ENCODE data around the gene CASP12. TPM values are rescaled to one million over a fixed set of nuclear protein-coding genes. Genes with fewer than 3 reads are reported as not detected.

The CASP12 gene
- total RNA-seq, 5 donors from 2014 or later (not counting 1 experiment from before 2014, with no cell fraction given): not detected

GRCh38 chr11:104916442-104916841 is 18.2 kb upstream of the CASP12 start:
- ChIA-PET CTCF (interaction anchor here in 1 of 2 donors (1.2 kb wide), 1 partner anchor 9 kb away, joined by 4 read pairs; no protein-coding TSS in a partner anchor), POLR2A (interaction anchor here in 1 of 2 donors (0.6 kb wide), 1 partner anchor 117 kb away, joined by 3 read pairs; no protein-coding TSS in a partner anchor)
- Histone ChIP-seq H3K4me3 (ENCODE audit: control insufficient read depth in 1 of 2, extremely low read depth in 1 of 2, low read length in 1 of 2) (peak overlapping the region in 1 of 2 donors; percentile 68), H3K36me3 (ENCODE audit: control insufficient read depth in 2 of 2, extremely low read depth in 1 of 2, insufficient read depth in 1 of 2, low read length in 1 of 2) (no peaks in the 10 kb centered on the region), H3K27me3 (replicated peaks in 1 of 2; ENCODE audit: control insufficient read depth in 2 of 2, extremely low read depth in 1 of 2, insufficient read depth in 2 of 2, low read length in 1 of 2) (no peaks in the 10 kb centered on the region), H3K27ac (ENCODE audit: low read length) (peak overlapping the region; percentile 88), H3K9me3 (no peaks in the 10 kb centered on the region), H3K4me1 (ENCODE audit: control insufficient read depth in 1 of 2, extremely low read depth in 1 of 2, insufficient read depth in 2 of 2, low read length in 2 of 2) (peaks cover 9 to 12% of the 10 kb centered on the region in 2 experiments)
- H3K36me3 Mint-ChIP-seq: peaks cover 2% of the 10 kb centered on the region
- ATAC-seq (replicated peaks in 1 of 4) (peak in 1 of 4 experiments; percentile 25), DNase-seq (peak in 1 of 35 experiments; percentile 26)
- peak overlapping the region; percentile 93 for H3K27ac Mint-ChIP-seq
- H3K4me3 Mint-ChIP-seq: peak overlapping the region; percentile 80 to 93 (median 88)
- H3K4me1 Mint-ChIP-seq: peaks cover 54 to 65% (median 64%) of the 10 kb centered on the region in 3 donors
- no peaks in the 10 kb centered on the region for H3K27me3 Mint-ChIP-seq
- no peaks in the 10 kb centered on the region for H3K9me3 Mint-ChIP-seq

GRCh38 chr11:104912102-104912501 is 13.8 kb upstream of the CASP12 start:
- H3K4me1 ChIP-seq (ENCODE audit: control insufficient read depth in 1 of 2, extremely low read depth in 1 of 2, insufficient read depth in 2 of 2, low read length in 2 of 2): peaks cover 5 to 9% of the 10 kb centered on the region in 2 experiments
- WGBS (ENCODE audit: insufficient coverage): no CpG with 5 or more reads among the region's 3 CpGs
- ATAC-seq (replicated peaks in 1 of 4) (no peak), DNase-seq (no peak)
- POLR2A ChIA-PET: no interaction called here
- no peaks in the 10 kb centered on the region for H3K9me3 ChIP-seq
- no peaks in the 10 kb centered on the region for H3K27me3 Mint-ChIP-seq
- no peak overlapping the region for H3K27ac ChIP-seq (ENCODE audit: low read length)
- no peaks in the 10 kb centered on the region for H3K27me3 ChIP-seq (replicated peaks in 1 of 2; ENCODE audit: control insufficient read depth in 2 of 2, extremely low read depth in 1 of 2, insufficient read depth in 2 of 2, low read length in 1 of 2)
- H3K9me3 Mint-ChIP-seq: no peaks in the 10 kb centered on the region
- H3K36me3 Mint-ChIP-seq: peaks cover 18% of the 10 kb centered on the region
- H3K4me3 ChIP-seq (ENCODE audit: control insufficient read depth in 1 of 2, extremely low read depth in 1 of 2, low read length in 1 of 2): no peak overlapping the region
- peaks cover 44 to 69% (median 62%) of the 10 kb centered on the region in 3 donors for H3K4me1 Mint-ChIP-seq
- no peak overlapping the region for H3K27ac Mint-ChIP-seq
- CTCF ChIA-PET: interaction anchor here (0.6 to 0.9 kb wide), 2 partner anchors 13 to 39 kb away, joined by 3 to 4 read pairs; no protein-coding TSS in a partner anchor
- H3K4me3 Mint-ChIP-seq: no peak overlapping the region
- peaks cover 0 to 4% of the 10 kb centered on the region in 2 donors for H3K36me3 ChIP-seq (ENCODE audit: control insufficient read depth in 2 of 2, extremely low read depth in 1 of 2, insufficient read depth in 1 of 2, low read length in 1 of 2)

GRCh38 chr11:104908186-104908531 is 9.9 kb upstream of the CASP12 start:
- peak overlapping the region in 2 of 3 donors; percentile 50 to 71 for H3K4me3 Mint-ChIP-seq
- no peaks in the 10 kb centered on the region for H3K9me3 ChIP-seq
- H3K36me3 ChIP-seq (ENCODE audit: control insufficient read depth in 2 of 2, extremely low read depth in 1 of 2, insufficient read depth in 1 of 2, low read length in 1 of 2): peaks cover 0 to 10% of the 10 kb centered on the region in 2 donors
- no peaks in the 10 kb centered on the region for H3K27me3 ChIP-seq (replicated peaks in 1 of 2; ENCODE audit: control insufficient read depth in 2 of 2, extremely low read depth in 1 of 2, insufficient read depth in 2 of 2, low read length in 1 of 2)
- peaks cover 16 to 37% (median 34%) of the 10 kb centered on the region in 3 donors for H3K4me1 Mint-ChIP-seq
- peak in 1 of 4 experiments; percentile 65 for ATAC-seq (replicated peaks in 1 of 4)
- 58% methylated on average over 2 of the region's 3 CpGs for WGBS (ENCODE audit: insufficient coverage)
- peak overlapping the region; percentile 65 for H3K27ac ChIP-seq (ENCODE audit: low read length)
- H3K27me3 Mint-ChIP-seq: no peaks in the 10 kb centered on the region
- peak overlapping the region; percentile 75 to 95 for H3K27ac Mint-ChIP-seq
- H3K36me3 Mint-ChIP-seq: peaks cover 47% of the 10 kb centered on the region
- no peak for DNase-seq
- no peaks in the 10 kb centered on the region for H3K9me3 Mint-ChIP-seq
- H3K4me3 ChIP-seq (ENCODE audit: control insufficient read depth in 1 of 2, extremely low read depth in 1 of 2, low read length in 1 of 2): no peak overlapping the region
- H3K4me1 ChIP-seq (ENCODE audit: control insufficient read depth in 1 of 2, extremely low read depth in 1 of 2, insufficient read depth in 2 of 2, low read length in 2 of 2): peaks cover 0 to 2% of the 10 kb centered on the region in 2 experiments
- CTCF ChIA-PET: interaction anchor here in 1 of 2 donors (1.7 kb wide), 1 partner anchor 9 kb away, joined by 4 read pairs; no protein-coding TSS in a partner anchor
- POLR2A ChIA-PET: no interaction called here

GRCh38 chr11:104907521-104908185 is 9.4 kb upstream of the CASP12 start:
- H3K27me3 Mint-ChIP-seq: no peaks in the 10 kb centered on the region
- ChIA-PET POLR2A (interaction anchor here (0.5 to 0.7 kb wide), 2 partner anchors 11 to 99 kb away, joined by 3 read pairs; no protein-coding TSS in a partner anchor), CTCF (interaction anchor here (0.5 to 1.7 kb wide), 2 partner anchors 9 to 225 kb away, joined by 3 to 4 read pairs; no protein-coding TSS in a partner anchor)
- DNase-seq (no peak), ATAC-seq (replicated peaks in 1 of 4) (peak in 1 of 4 experiments; percentile 86)
- H3K9me3 Mint-ChIP-seq: no peaks in the 10 kb centered on the region
- peaks cover 15 to 34% (median 32%) of the 10 kb centered on the region in 3 donors for H3K4me1 Mint-ChIP-seq
- peaks cover 49% of the 10 kb centered on the region for H3K36me3 Mint-ChIP-seq
- Histone ChIP-seq H3K27ac (ENCODE audit: low read length) (peak overlapping the region; percentile 65), H3K9me3 (no peaks in the 10 kb centered on the region), H3K27me3 (replicated peaks in 1 of 2; ENCODE audit: control insufficient read depth in 2 of 2, extremely low read depth in 1 of 2, insufficient read depth in 2 of 2, low read length in 1 of 2) (no peaks in the 10 kb centered on the region), H3K4me1 (ENCODE audit: control insufficient read depth in 1 of 2, extremely low read depth in 1 of 2, insufficient read depth in 2 of 2, low read length in 2 of 2) (no peaks in the 10 kb centered on the region), H3K4me3 (ENCODE audit: control insufficient read depth in 1 of 2, extremely low read depth in 1 of 2, low read length in 1 of 2) (no peak overlapping the region), H3K36me3 (ENCODE audit: control insufficient read depth in 2 of 2, extremely low read depth in 1 of 2, insufficient read depth in 1 of 2, low read length in 1 of 2) (peaks cover 0 to 15% of the 10 kb centered on the region in 2 donors)
- 42% methylated on average over 4 of the region's 7 CpGs for WGBS (ENCODE audit: insufficient coverage)
- peak overlapping the region; percentile 75 to 95 for H3K27ac Mint-ChIP-seq
- peak overlapping the region in 2 of 3 donors; percentile 50 to 71 for H3K4me3 Mint-ChIP-seq

- POLR2A ChIA-PET: no interaction called here
- Mint-ChIP-seq H3K36me3 (peaks cover 59% of the 10 kb centered on the region), H3K9me3 (peaks cover 0 to 3% (median 0%) of the 10 kb centered on the region in 3 donors), H3K27ac (no peak overlapping the region), H3K4me1 (peaks cover 25 to 37% (median 34%) of the 10 kb centered on the region in 3 donors), H3K4me3 (no peak overlapping the region), H3K27me3 (no peaks in the 10 kb centered on the region)
- no peaks in the 10 kb centered on the region for H3K27me3 ChIP-seq (replicated peaks in 1 of 2; ENCODE audit: control insufficient read depth in 2 of 2, extremely low read depth in 1 of 2, insufficient read depth in 2 of 2, low read length in 1 of 2)
- no CpG with 5 or more reads among the region's 4 CpGs for WGBS (ENCODE audit: insufficient coverage)
- H3K36me3 ChIP-seq (ENCODE audit: control insufficient read depth in 2 of 2, extremely low read depth in 1 of 2, insufficient read depth in 1 of 2, low read length in 1 of 2): peaks cover 0 to 15% of the 10 kb centered on the region in 2 donors
- no peaks in the 10 kb centered on the region for H3K9me3 ChIP-seq
- CTCF ChIA-PET: no interaction called here
- H3K4me1 ChIP-seq (ENCODE audit: control insufficient read depth in 1 of 2, extremely low read depth in 1 of 2, insufficient read depth in 2 of 2, low read length in 2 of 2): peaks cover 0 to 2% of the 10 kb centered on the region in 2 experiments
- DNase-seq (no peak), ATAC-seq (replicated peaks in 1 of 4) (no peak)
- H3K4me3 ChIP-seq (ENCODE audit: control insufficient read depth in 1 of 2, extremely low read depth in 1 of 2, low read length in 1 of 2): no peak overlapping the region
- no peak overlapping the region for H3K27ac ChIP-seq (ENCODE audit: low read length)
These were observed 7.0 kb upstream of the CASP12 start for GRCh38 chr11:104905271-104905670.

GRCh38 chr11:104899226-104899625 is 966 bp upstream of the CASP12 start:
- POLR2A ChIA-PET: interaction anchor here in 1 of 2 donors (0.6 kb wide), 1 partner anchor 275 kb away, joined by 4 read pairs; no protein-coding TSS in a partner anchor
- H3K36me3 Mint-ChIP-seq: peaks cover 25% of the 10 kb centered on the region
- H3K27me3 ChIP-seq (replicated peaks in 1 of 2; ENCODE audit: control insufficient read depth in 2 of 2, extremely low read depth in 1 of 2, insufficient read depth in 2 of 2, low read length in 1 of 2): no peaks in the 10 kb centered on the region
- no peak overlapping the region for H3K27ac Mint-ChIP-seq
- ATAC-seq (replicated peaks in 1 of 4) (no peak), DNase-seq (no peak)
- H3K27me3 Mint-ChIP-seq: no peaks in the 10 kb centered on the region
- H3K36me3 ChIP-seq (ENCODE audit: control insufficient read depth in 2 of 2, extremely low read depth in 1 of 2, insufficient read depth in 1 of 2, low read length in 1 of 2): peaks cover 0 to 5% of the 10 kb centered on the region in 2 donors
- H3K9me3 ChIP-seq: no peaks in the 10 kb centered on the region
- CTCF ChIA-PET: no interaction called here
- H3K27ac ChIP-seq (ENCODE audit: low read length): no peak overlapping the region
- peaks cover 25 to 38% (median 38%) of the 10 kb centered on the region in 3 donors for H3K4me1 Mint-ChIP-seq
- peaks cover 0 to 3% (median 0%) of the 10 kb centered on the region in 3 donors for H3K9me3 Mint-ChIP-seq
- H3K4me3 ChIP-seq (ENCODE audit: control insufficient read depth in 1 of 2, extremely low read depth in 1 of 2, low read length in 1 of 2): no peak overlapping the region
- no peak overlapping the region for H3K4me3 Mint-ChIP-seq
- peaks cover 2 to 13% of the 10 kb centered on the region in 2 experiments for H3K4me1 ChIP-seq (ENCODE audit: control insufficient read depth in 1 of 2, extremely low read depth in 1 of 2, insufficient read depth in 2 of 2, low read length in 2 of 2)

Measured in T-cell (primary cell).